H9 (cell line): ENCODE data around the gene RHBDD1. TPM values are rescaled to one million over a fixed set of nuclear protein-coding genes. Genes with fewer than 3 reads are reported as not detected.

Experiments used
- DNase-seq: peaks from one replicate; pipeline ENCODE4 v3.0.0-alpha.2; 2017
- H2AFZ ChIP-seq: one replicate; pipeline ENCODE4 v1.6.1; 2013; ENCODE audit warnings: mild to moderate bottlenecking, low read length, control low read depth, moderate library complexity
- H2AK5ac ChIP-seq: 2 replicates; pipeline ENCODE4 v1.6.1; 2013; ENCODE audit warnings: low read length, control low read depth, mixed read lengths; ENCODE audit not compliant: insufficient read length
- H2BK120ac ChIP-seq: one replicate; pipeline ENCODE4 v1.6.1; 2013; ENCODE audit warnings: low read depth, mild to moderate bottlenecking, low read length, control low read depth, inconsistent platforms; ENCODE audit not compliant: poor library complexity, severe bottlenecking
- H2BK12ac ChIP-seq: 2 replicates; pipeline ENCODE4 v1.6.1; 2013; ENCODE audit warnings: low read length, control low read depth, mixed read lengths, low read depth; ENCODE audit not compliant: insufficient read length
- H2BK15ac ChIP-seq: 2 replicates; pipeline ENCODE4 v1.6.1; 2013; ENCODE audit warnings: low read depth, low read length, control low read depth
- H2BK20ac ChIP-seq: one replicate; pipeline ENCODE4 v1.6.1; 2013; ENCODE audit warnings: low read depth, mild to moderate bottlenecking, low read length, control low read depth, inconsistent platforms; ENCODE audit not compliant: poor library complexity, severe bottlenecking
- H2BK5ac ChIP-seq: 2 replicates; pipeline ENCODE4 v1.6.1; 2013; ENCODE audit warnings: low read length, control low read depth, mixed read lengths; ENCODE audit not compliant: insufficient read length
- H3K14ac ChIP-seq: 2 replicates; pipeline ENCODE4 v1.6.1; 2013; ENCODE audit warnings: low read length, control low read depth; ENCODE audit not compliant: insufficient read depth
- H3K18ac ChIP-seq: 2 replicates; pipeline ENCODE4 v1.6.1; 2013; ENCODE audit warnings: low read depth, mild to moderate bottlenecking, mixed read lengths, low read length, control low read depth; ENCODE audit not compliant: insufficient read length
- H3K23ac ChIP-seq: 2 replicates; pipeline ENCODE4 v1.6.1; 2013; ENCODE audit warnings: low read length, control low read depth, mixed read lengths, low read depth; ENCODE audit not compliant: insufficient read length
- H3K23me2 ChIP-seq: 2 replicates; pipeline ENCODE4 v1.6.1; 2013; ENCODE audit warnings: low read depth, mild to moderate bottlenecking, mixed read lengths, low read length, control low read depth; ENCODE audit not compliant: insufficient read length, poor library complexity, severe bottlenecking
- H3K27ac ChIP-seq: 2 replicates; pipeline ENCODE4 v1.5.1; 2013; ENCODE audit warnings: low read length, control low read depth, mixed read lengths, low read depth; ENCODE audit not compliant: insufficient read length
- H3K27me3 ChIP-seq: 2 replicates; pipeline ENCODE4 v1.6.1; 2013; ENCODE audit warnings: low read length, control low read depth, inconsistent platforms; ENCODE audit not compliant: insufficient read depth
- H3K4ac ChIP-seq: 2 replicates; pipeline ENCODE4 v1.6.1; 2013; ENCODE audit warnings: low read depth, mild to moderate bottlenecking, control low read depth, inconsistent platforms, low read length, moderate library complexity
- H3K4me1 ChIP-seq: 2 replicates; pipeline ENCODE4 v1.6.1; 2013; ENCODE audit warnings: low read length, control low read depth, inconsistent platforms; ENCODE audit not compliant: insufficient read depth
- H3K4me2 ChIP-seq: 2 replicates; pipeline ENCODE4 v1.6.1; 2013; ENCODE audit warnings: low read length, control low read depth, mixed read lengths; ENCODE audit not compliant: insufficient read length, insufficient read depth
- H3K56ac ChIP-seq: 2 replicates; pipeline ENCODE4 v1.6.1; 2013; ENCODE audit warnings: low read depth, mild to moderate bottlenecking, mixed read lengths, low read length, control low read depth; ENCODE audit not compliant: insufficient read length
- H3K79me1 ChIP-seq: 2 replicates; pipeline ENCODE4 v1.6.1; 2013; ENCODE audit warnings: low read depth, mild to moderate bottlenecking, moderate library complexity, low read length, control low read depth, inconsistent platforms; ENCODE audit not compliant: insufficient read depth, poor library complexity, severe bottlenecking
- H3K79me2 ChIP-seq: 2 replicates; pipeline ENCODE4 v1.6.1; 2013; ENCODE audit warnings: low read length, control low read depth, inconsistent platforms; ENCODE audit not compliant: insufficient read depth
- H3K9ac ChIP-seq: 2 replicates; pipeline ENCODE4 v1.6.1; 2013; ENCODE audit warnings: low read length, control low read depth, mixed read lengths; ENCODE audit not compliant: insufficient read length; ENCODE audit errors: extremely low read depth
- H3K9me3 ChIP-seq: one replicate; pipeline ENCODE4 v1.6.1; 2013; ENCODE audit warnings: low read depth, low read length, inconsistent platforms; ENCODE audit not compliant: control insufficient read depth
- H3T11ph ChIP-seq: one replicate; pipeline ENCODE4 v1.6.1; 2013; ENCODE audit warnings: mild to moderate bottlenecking, low read length, control low read depth, inconsistent platforms
- H4K20me1 ChIP-seq: one replicate; pipeline ENCODE4 v1.6.1; 2013; ENCODE audit not compliant: control insufficient read depth, insufficient read length, insufficient read depth
- H4K5ac ChIP-seq: 2 replicates; pipeline ENCODE4 v1.6.1; 2013; ENCODE audit warnings: low read depth, mild to moderate bottlenecking, mixed read lengths, low read length, control low read depth; ENCODE audit not compliant: insufficient read length
- H4K8ac ChIP-seq: replicated peaks from 2 replicates; pipeline ENCODE4 v1.6.1; 2013; ENCODE audit warnings: low read length, control low read depth, mixed read lengths, low read depth; ENCODE audit not compliant: insufficient read length
- H4K91ac ChIP-seq: 2 replicates; pipeline ENCODE4 v1.6.1; 2013; ENCODE audit warnings: low read depth, mild to moderate bottlenecking, moderate library complexity, mixed read lengths, low read length, control low read depth; ENCODE audit not compliant: insufficient read length
- H3K27ac Mint-ChIP-seq, 3 experiments: 2 replicates in 2 of 3; 3 replicates in 1 of 3; pipeline ENCODE4 v1.8.0; 2020 to 2021; ENCODE audit warnings: mixed read lengths in 3 of 3, mild to moderate bottlenecking in 1 of 3, moderate library complexity in 1 of 3
- H3K27me3 Mint-ChIP-seq: 2 replicates; pipeline ENCODE4 v1.8.0; 2021; ENCODE audit warnings: low read depth, mild to moderate bottlenecking, moderate library complexity, mixed read lengths
- H3K36me3 Mint-ChIP-seq, 3 experiments: 2 replicates in 2 of 3; 3 replicates in 1 of 3; pipeline ENCODE4 v1.8.0; 2020 to 2021; ENCODE audit warnings: low read depth in 3 of 3, mixed read lengths in 3 of 3; ENCODE audit not compliant: insufficient read depth in 1 of 3
- H3K4me1 Mint-ChIP-seq, 2 experiments: 2 replicates each; pipeline ENCODE4 v1.8.0; 2020; ENCODE audit warnings: mixed read lengths in 2 of 2
- H3K4me3 Mint-ChIP-seq, 2 experiments: 2 replicates in 1 of 2; 3 replicates in 1 of 2; pipeline ENCODE4 v1.8.0; 2020 to 2021; ENCODE audit warnings: mild to moderate bottlenecking in 2 of 2, mixed read lengths in 2 of 2, moderate library complexity in 1 of 2
- H3K9me3 Mint-ChIP-seq, 2 experiments: 2 replicates in 1 of 2; 3 replicates in 1 of 2; pipeline ENCODE4 v1.8.0; 2020; ENCODE audit warnings: mild to moderate bottlenecking in 2 of 2, mixed read lengths in 2 of 2, moderate library complexity in 1 of 2
- WGBS: extraction: QIAGEN DNeasy Blood & Tissue Kit; methylation state at CpG from one replicate; pipeline ENCODE4 v1.1.7; 2013; ENCODE audit warnings: missing lambda C conversion rate, low lambda C conversion rate, mixed read lengths; ENCODE audit not compliant: insufficient read length; ENCODE audit errors: extremely low coverage; 5-methylcytosine and 5-hydroxymethylcytosine counted together
- total RNA-seq: library from RNA; stranded (reverse); gene quantifications from 2 replicates; pipeline ENCODE4 v1.2.1, GENCODE V29; 2021
- TF ChIP-seq, protein P1 (sequence below): fragments of 200-600 bp; sonication (generic); conservative IDR thresholded peaks from 3 replicates; pipeline ENCODE4 v1.8.0; 2021; ENCODE audit warnings: antibody characterized with exemption, mild to moderate bottlenecking

Gene RHBDD1
- total RNA-seq, 1 experiment from 2014 or later = 24.9 TPM

DNA sequence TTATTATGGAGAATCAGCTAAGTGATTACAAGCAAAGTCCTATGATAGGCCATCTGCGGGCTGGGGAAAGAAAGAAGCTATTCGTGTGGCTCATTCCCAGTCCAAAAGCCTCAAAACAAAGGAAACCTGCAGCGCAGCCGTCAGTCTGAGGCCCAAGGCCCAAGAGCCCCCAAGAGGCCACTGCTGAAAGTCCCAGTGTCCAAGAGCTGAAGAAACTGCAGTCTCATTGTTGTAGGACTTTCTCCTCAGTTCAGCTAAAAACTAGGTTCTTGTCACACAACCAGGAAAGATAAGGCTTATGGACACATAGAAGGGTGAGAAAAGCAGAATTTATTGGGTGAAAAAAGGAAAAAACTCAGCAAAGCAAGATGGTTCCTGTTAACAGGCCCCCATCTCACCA is 143.2 kb downstream of the RHBDD1 start:
- Histone ChIP-seq H3K79me2 (no peaks in the 10 kb centered on the region), H3K4me2 (no peak overlapping the region), H4K91ac (no peak overlapping the region), H2BK20ac (no peak overlapping the region), H2BK15ac (no peak overlapping the region), H4K5ac (no peak overlapping the region), H4K8ac (no peak overlapping the region), H3K9me3 (no peaks in the 10 kb centered on the region), H3K4ac (no peak overlapping the region), H3K27me3 (no peaks in the 10 kb centered on the region), H2BK12ac (no peak overlapping the region), H3K79me1 (no peaks in the 10 kb centered on the region), H3K56ac (no peak overlapping the region), H3T11ph (no peak overlapping the region), H2BK5ac (no peak overlapping the region), H3K23me2 (no peaks in the 10 kb centered on the region), H3K4me1 (no peaks in the 10 kb centered on the region), H3K18ac (no peak overlapping the region), H4K20me1 (no peaks in the 10 kb centered on the region), H2AFZ (no peak overlapping the region), H3K23ac (no peak overlapping the region), H2AK5ac (no peak overlapping the region), H2BK120ac (no peak overlapping the region), H3K14ac (no peak overlapping the region), H3K9ac (no peak overlapping the region), H3K27ac (no peak overlapping the region)
- Mint-ChIP-seq H3K4me1 (peaks cover 24% of the 10 kb centered on the region in 2 experiments), H3K36me3 (no peaks in the 10 kb centered on the region), H3K27ac (peak overlapping the region in 1 of 3 experiments; percentile 6; a peak in 3 of 7 replicates), H3K9me3 (no peaks in the 10 kb centered on the region), H3K27me3 (no peaks in the 10 kb centered on the region), H3K4me3 (no peak overlapping the region)
- TF ChIP-seq, protein P1, sequence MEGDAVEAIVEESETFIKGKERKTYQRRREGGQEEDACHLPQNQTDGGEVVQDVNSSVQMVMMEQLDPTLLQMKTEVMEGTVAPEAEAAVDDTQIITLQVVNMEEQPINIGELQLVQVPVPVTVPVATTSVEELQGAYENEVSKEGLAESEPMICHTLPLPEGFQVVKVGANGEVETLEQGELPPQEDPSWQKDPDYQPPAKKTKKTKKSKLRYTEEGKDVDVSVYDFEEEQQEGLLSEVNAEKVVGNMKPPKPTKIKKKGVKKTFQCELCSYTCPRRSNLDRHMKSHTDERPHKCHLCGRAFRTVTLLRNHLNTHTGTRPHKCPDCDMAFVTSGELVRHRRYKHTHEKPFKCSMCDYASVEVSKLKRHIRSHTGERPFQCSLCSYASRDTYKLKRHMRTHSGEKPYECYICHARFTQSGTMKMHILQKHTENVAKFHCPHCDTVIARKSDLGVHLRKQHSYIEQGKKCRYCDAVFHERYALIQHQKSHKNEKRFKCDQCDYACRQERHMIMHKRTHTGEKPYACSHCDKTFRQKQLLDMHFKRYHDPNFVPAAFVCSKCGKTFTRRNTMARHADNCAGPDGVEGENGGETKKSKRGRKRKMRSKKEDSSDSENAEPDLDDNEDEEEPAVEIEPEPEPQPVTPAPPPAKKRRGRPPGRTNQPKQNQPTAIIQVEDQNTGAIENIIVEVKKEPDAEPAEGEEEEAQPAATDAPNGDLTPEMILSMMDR = peak; percentile 29; the same call in 1 of the 3 replicates
- WGBS = no CpG with 5 or more reads among the region's 4 CpGs
- no peak for DNase-seq
